K562 (cell line): ENCODE results near the gene DBP. TPM values are rescaled to one million over a fixed set of nuclear protein-coding genes. Genes with fewer than 3 reads are reported as not detected.

ENCODE experiments used
- CHCHD3 ChIP-seq: fragments of 250-450 bp; sonication (Bioruptor Pico); IDR thresholded peaks from 2 replicates; pipeline ENCODE4 v2.1.2; 2022; ENCODE audit warnings: mild to moderate bottlenecking
- FOXK2 ChIP-seq, 2 experiments: fragments of 450-650 bp; IDR thresholded peaks in 1 of 2; conservative IDR thresholded peaks in 1 of 2; 2 replicates each; pipeline ENCODE4 v1.6.1; 2016; ENCODE audit warnings: low read depth in 2 of 2, mild to moderate bottlenecking in 1 of 2
- GABPA ChIP-seq: fragments of 200-800 bp; sonication (Bioruptor generic); conservative IDR thresholded peaks from 2 replicates; pipeline ENCODE4 v1.6.1; 2016; ENCODE audit warnings: low read depth, missing genetic modification characterization, missing compliant biosample characterization
- GABPB1 ChIP-seq: sonication (generic); formaldehyde crosslinking; IDR thresholded peaks from 2 replicates; pipeline ENCODE4 v1.8.0; 2022; ENCODE audit warnings: mild to moderate bottlenecking, missing genetic modification reagents
- GATAD2B ChIP-seq: fragments of 450-650 bp; IDR thresholded peaks from 2 replicates; pipeline ENCODE4 v1.6.1; 2017; ENCODE audit warnings: mild to moderate bottlenecking, borderline replicate concordance
- HDAC6 ChIP-seq: IDR thresholded peaks from 2 replicates; pipeline ENCODE4 v1.6.1; 2012; ENCODE audit warnings: low read depth, mild to moderate bottlenecking, control low read depth, inconsistent platforms, low read length, moderate library complexity
- KDM4B ChIP-seq, 2 experiments: fragments of 450-650 bp in 1 of 2; sonication (generic) in 1 of 2; IDR thresholded peaks; 2 replicates each; pipeline ENCODE4 v1.6.1; 2016 to 2017; ENCODE audit warnings: borderline replicate concordance in 2 of 2, antibody characterized with exemption in 1 of 2, low read depth in 1 of 2, mild to moderate bottlenecking in 1 of 2
- KLF1 ChIP-seq: fragments of 450-650 bp; IDR thresholded peaks from 2 replicates; pipeline ENCODE4 v1.6.1; 2016; ENCODE audit warnings: missing genetic modification characterization, missing compliant biosample characterization
- MED1 ChIP-seq: sonication (generic); formaldehyde crosslinking; IDR thresholded peaks from 2 replicates; pipeline ENCODE4 v1.8.1; 2023; ENCODE audit warnings: missing genetic modification reagents, borderline replicate concordance
- MLLT1 ChIP-seq, 2 experiments: fragments of 450-650 bp; IDR thresholded peaks; 2 replicates each; pipeline ENCODE4 v1.6.1; 2016
- MTF1 ChIP-seq: fragments of 250-450 bp; sonication (Bioruptor Pico); IDR thresholded peaks from 2 replicates; pipeline ENCODE4 v1.9.0; 2021; ENCODE audit warnings: moderate library complexity, mild to moderate bottlenecking, inconsistent platforms, borderline replicate concordance
- POLR2B ChIP-seq: fragments of 450-650 bp; IDR thresholded peaks from 2 replicates; pipeline ENCODE4 v1.6.1; 2018; ENCODE audit warnings: low read depth; ENCODE audit not compliant: partially characterized antibody
- RBBP5 ChIP-seq: fragments of 200-600 bp; sonication (generic); IDR thresholded peaks from 2 replicates; pipeline ENCODE4 v1.6.1; 2012; ENCODE audit warnings: borderline replicate concordance, mild to moderate bottlenecking, low read length, control low read depth, inconsistent platforms; ENCODE audit not compliant: insufficient read depth, poor library complexity, severe bottlenecking
- SMARCE1 ChIP-seq: fragments of 450-650 bp; IDR thresholded peaks from 2 replicates; pipeline ENCODE4 v1.7.1; 2016; ENCODE audit warnings: mild to moderate bottlenecking
- STAT5A ChIP-seq: IDR thresholded peaks from 2 replicates; pipeline ENCODE4 v1.6.1; 2012; ENCODE audit warnings: low read length, inconsistent platforms, borderline replicate concordance
- U2AF1 ChIP-seq: fragments of 200-400 bp; formaldehyde crosslinking; optimal IDR thresholded peaks from 2 replicates; pipeline ENCODE3; 2017; ENCODE audit warnings: mild to moderate bottlenecking, low read depth, low read length, moderate library complexity
- YY1 ChIP-seq, 3 experiments: IDR thresholded peaks; 2 replicates each; pipeline ENCODE4 v1.6.1; 2011; ENCODE audit warnings: low read length in 2 of 3, mild to moderate bottlenecking in 2 of 3, moderate library complexity in 2 of 3, borderline replicate concordance in 1 of 3, control low read depth in 1 of 3, low read depth in 1 of 3; ENCODE audit not compliant: insufficient read depth in 3 of 3, insufficient replicate concordance in 2 of 3, control insufficient read depth in 1 of 3, insufficient read length in 1 of 3; ENCODE audit errors: extremely low read depth in 1 of 3
- ZNF175 ChIP-seq: fragments of 200-800 bp; sonication (Bioruptor generic); IDR thresholded peaks from 2 replicates; pipeline ENCODE4 v1.6.1; 2016; ENCODE audit warnings: low read depth, mild to moderate bottlenecking, missing genetic modification characterization, missing compliant biosample characterization
- ZNF24 ChIP-seq: fragments of 450-650 bp; IDR thresholded peaks from 2 replicates; pipeline ENCODE4 v1.6.1; 2016
- ZNF282 ChIP-seq: sonication (generic); formaldehyde crosslinking; IDR thresholded peaks from 2 replicates; pipeline ENCODE4 v1.8.1; 2023; ENCODE audit warnings: missing genetic modification reagents
- ZNF778 ChIP-seq: fragments of 450-650 bp; formaldehyde crosslinking; IDR thresholded peaks from 2 replicates; pipeline ENCODE4 v1.4.0; 2020; ENCODE audit warnings: mild to moderate bottlenecking, moderate library complexity
- polyA plus RNA-seq, 8 experiments: library from polyadenylated mRNA; depleted of rRNA in 4 of 8; stranded (reverse) in 5 of 8; unstranded in 3 of 8; fragments of >200 nt; fragmentation: Nextera tagmentation in 2 of 8; fragmentation: Illumina TruSeq in 1 of 8; extraction: Ambion mirVana in 2 of 8; extraction: Trizol in 1 of 8; gene quantifications; 2 replicates each; pipeline versions ENCODE4 v1.2.1 to v1.2.3, GENCODE V29; 2011 to 2014; ENCODE audit warnings: inconsistent platforms in 1 of 8, missing spikeins in 1 of 8
- total RNA-seq, 7 experiments: library from RNA; depleted of rRNA in 6 of 7; stranded (reverse); fragments of >200 nt in 6 of 7; fragmentation: Illumina TruSeq in 2 of 7; extraction: Trizol in 2 of 7; gene quantifications; 2 replicates each; pipeline versions ENCODE4 v1.2.1 to v1.2.3, GENCODE V29; 2011 to 2021; ENCODE audit warnings: low replicate concordance in 1 of 7
- TF ChIP-seq, protein P1 (sequence below): sonication (generic); formaldehyde crosslinking; IDR thresholded peaks from 2 replicates; pipeline ENCODE4 v1.9.0; 2022; ENCODE audit warnings: mild to moderate bottlenecking, missing genetic modification reagents
- TF ChIP-seq, protein P2 (sequence below): IDR thresholded peaks from 2 replicates; pipeline ENCODE4 v1.6.1; 2011; ENCODE audit warnings: borderline replicate concordance, low read depth, mild to moderate bottlenecking, moderate library complexity, low read length; ENCODE audit not compliant: insufficient read depth, poor library complexity, severe bottlenecking
- TF ChIP-seq, protein P3 (sequence below): fragments of 450-650 bp; IDR thresholded peaks from 2 replicates; pipeline ENCODE4 v1.7.0; 2016; ENCODE audit warnings: borderline replicate concordance

Gene DBP
- total and polyA plus RNA-seq, 9 of the 15 experiments (the other 6 are each of a cell fraction or from before 2014, with no cell fraction given), result 0.25 to 5.5 (median 1.8) TPM

- no peak for TF ChIP-seq U2AF1
- no peak for TF ChIP-seq STAT5A
- no peak for TF ChIP-seq KLF1 (tag)
- no peak for TF ChIP-seq GATAD2B
- no peak for TF ChIP-seq MED1 (CRISPR knock-in tag)
- no peak for TF ChIP-seq KDM4B (IDR thresholded peaks at IDR 0.05; ENCODE audit: borderline replicate concordance in 2 of 2, low read depth in 1 of 2)
- TF ChIP-seq MLLT1 (IDR thresholded peaks at IDR 0.05), result peak in 1 of 2 experiments; percentile 94; a peak in 2 of 4 replicates
- TF ChIP-seq FOXK2 (conservative IDR thresholded peaks at IDR 0.05 in 1 of 2, IDR thresholded peaks at IDR 0.05 in 1 of 2; ENCODE audit: low read depth in 2 of 2), result no peak; a peak in 1 of 4 replicates
- no peak for TF ChIP-seq ZNF175 (CRISPR knock-in tag)
- no peak for TF ChIP-seq POLR2B
- TF ChIP-seq RBBP5, result peak; percentile 38
- TF ChIP-seq, protein P1, sequence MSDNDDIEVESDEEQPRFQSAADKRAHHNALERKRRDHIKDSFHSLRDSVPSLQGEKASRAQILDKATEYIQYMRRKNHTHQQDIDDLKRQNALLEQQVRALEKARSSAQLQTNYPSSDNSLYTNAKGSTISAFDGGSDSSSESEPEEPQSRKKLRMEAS, result peak; percentile 63; the same call in 1 of the 2 replicates
- no peak for TF ChIP-seq GABPB1 (CRISPR knock-in tag)
- no peak for TF ChIP-seq HDAC6
- no peak for TF ChIP-seq ZNF24
- TF ChIP-seq, protein P2, sequence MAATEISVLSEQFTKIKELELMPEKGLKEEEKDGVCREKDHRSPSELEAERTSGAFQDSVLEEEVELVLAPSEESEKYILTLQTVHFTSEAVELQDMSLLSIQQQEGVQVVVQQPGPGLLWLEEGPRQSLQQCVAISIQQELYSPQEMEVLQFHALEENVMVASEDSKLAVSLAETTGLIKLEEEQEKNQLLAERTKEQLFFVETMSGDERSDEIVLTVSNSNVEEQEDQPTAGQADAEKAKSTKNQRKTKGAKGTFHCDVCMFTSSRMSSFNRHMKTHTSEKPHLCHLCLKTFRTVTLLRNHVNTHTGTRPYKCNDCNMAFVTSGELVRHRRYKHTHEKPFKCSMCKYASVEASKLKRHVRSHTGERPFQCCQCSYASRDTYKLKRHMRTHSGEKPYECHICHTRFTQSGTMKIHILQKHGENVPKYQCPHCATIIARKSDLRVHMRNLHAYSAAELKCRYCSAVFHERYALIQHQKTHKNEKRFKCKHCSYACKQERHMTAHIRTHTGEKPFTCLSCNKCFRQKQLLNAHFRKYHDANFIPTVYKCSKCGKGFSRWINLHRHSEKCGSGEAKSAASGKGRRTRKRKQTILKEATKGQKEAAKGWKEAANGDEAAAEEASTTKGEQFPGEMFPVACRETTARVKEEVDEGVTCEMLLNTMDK, result no peak
- no peak for TF ChIP-seq ZNF778
- TF ChIP-seq ZNF282, result no peak
- TF ChIP-seq YY1 (IDR thresholded peaks at IDR 0.05; ENCODE audit: borderline replicate concordance in 1 of 3, control insufficient read depth in 1 of 3, extremely low read depth in 1 of 3, insufficient read depth in 3 of 3, insufficient read length in 1 of 3, insufficient replicate concordance in 2 of 3, low read depth in 1 of 3, low read length in 2 of 3), result no peak
- peak; percentile 51; the same call in 1 of the 2 replicates for TF ChIP-seq SMARCE1
- no peak for TF ChIP-seq MTF1 (CRISPR knock-in tag)
- no peak for TF ChIP-seq CHCHD3 (CRISPR knock-in tag)
- TF ChIP-seq GABPA (tag), result no peak
- TF ChIP-seq, protein P3, sequence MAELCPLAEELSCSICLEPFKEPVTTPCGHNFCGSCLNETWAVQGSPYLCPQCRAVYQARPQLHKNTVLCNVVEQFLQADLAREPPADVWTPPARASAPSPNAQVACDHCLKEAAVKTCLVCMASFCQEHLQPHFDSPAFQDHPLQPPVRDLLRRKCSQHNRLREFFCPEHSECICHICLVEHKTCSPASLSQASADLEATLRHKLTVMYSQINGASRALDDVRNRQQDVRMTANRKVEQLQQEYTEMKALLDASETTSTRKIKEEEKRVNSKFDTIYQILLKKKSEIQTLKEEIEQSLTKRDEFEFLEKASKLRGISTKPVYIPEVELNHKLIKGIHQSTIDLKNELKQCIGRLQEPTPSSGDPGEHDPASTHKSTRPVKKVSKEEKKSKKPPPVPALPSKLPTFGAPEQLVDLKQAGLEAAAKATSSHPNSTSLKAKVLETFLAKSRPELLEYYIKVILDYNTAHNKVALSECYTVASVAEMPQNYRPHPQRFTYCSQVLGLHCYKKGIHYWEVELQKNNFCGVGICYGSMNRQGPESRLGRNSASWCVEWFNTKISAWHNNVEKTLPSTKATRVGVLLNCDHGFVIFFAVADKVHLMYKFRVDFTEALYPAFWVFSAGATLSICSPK, result no peak
Observed at GRCh38 chr19:48681127-48681470, 43.9 kb upstream of the DBP start (continued).
